GM12873 (cell line): Measurements from ENCODE around the gene CTCFL.

Experiments
- TF ChIP-seq, protein P1 (sequence below): IDR thresholded peaks from 2 replicates; pipeline ENCODE4 v1.5.1; 2012; ENCODE audit warnings: low read depth, mild to moderate bottlenecking, moderate library complexity, low read length, control low read depth; ENCODE audit not compliant: insufficient read depth; ENCODE audit errors: missing control alignments

Gene CTCFL

DNA sequence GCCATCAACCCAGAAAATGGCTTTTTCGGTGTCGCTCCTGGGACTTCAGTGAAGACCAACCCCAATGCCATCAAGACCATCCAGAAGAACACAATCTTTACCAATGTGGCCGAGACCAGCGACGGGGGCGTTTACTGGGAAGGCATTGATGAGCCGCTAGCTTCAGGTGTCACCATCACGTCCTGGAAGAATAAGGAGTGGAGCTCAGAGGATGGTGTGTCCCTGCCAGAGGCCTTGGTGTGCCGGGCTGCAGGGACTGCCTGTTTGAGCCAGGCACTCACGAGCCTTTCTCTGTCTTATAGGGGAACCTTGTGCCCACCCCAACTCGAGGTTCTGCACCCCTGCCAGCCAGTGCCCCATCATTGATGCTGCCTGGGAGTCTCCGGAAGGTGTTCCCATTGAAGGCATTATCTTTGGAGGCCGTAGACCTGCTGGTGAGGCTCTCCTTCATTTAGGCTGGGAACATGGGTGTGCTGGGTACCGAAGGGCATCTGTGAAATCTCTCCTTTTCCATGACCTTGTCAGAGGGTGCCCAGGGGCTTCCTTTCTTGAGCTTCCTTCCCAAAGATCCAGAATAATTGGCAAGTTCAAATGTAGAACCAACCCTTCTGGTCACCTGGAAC, 39.4 kb upstream of the CTCFL start:
- TF ChIP-seq, protein P1, sequence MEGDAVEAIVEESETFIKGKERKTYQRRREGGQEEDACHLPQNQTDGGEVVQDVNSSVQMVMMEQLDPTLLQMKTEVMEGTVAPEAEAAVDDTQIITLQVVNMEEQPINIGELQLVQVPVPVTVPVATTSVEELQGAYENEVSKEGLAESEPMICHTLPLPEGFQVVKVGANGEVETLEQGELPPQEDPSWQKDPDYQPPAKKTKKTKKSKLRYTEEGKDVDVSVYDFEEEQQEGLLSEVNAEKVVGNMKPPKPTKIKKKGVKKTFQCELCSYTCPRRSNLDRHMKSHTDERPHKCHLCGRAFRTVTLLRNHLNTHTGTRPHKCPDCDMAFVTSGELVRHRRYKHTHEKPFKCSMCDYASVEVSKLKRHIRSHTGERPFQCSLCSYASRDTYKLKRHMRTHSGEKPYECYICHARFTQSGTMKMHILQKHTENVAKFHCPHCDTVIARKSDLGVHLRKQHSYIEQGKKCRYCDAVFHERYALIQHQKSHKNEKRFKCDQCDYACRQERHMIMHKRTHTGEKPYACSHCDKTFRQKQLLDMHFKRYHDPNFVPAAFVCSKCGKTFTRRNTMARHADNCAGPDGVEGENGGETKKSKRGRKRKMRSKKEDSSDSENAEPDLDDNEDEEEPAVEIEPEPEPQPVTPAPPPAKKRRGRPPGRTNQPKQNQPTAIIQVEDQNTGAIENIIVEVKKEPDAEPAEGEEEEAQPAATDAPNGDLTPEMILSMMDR = no peak

DNA sequence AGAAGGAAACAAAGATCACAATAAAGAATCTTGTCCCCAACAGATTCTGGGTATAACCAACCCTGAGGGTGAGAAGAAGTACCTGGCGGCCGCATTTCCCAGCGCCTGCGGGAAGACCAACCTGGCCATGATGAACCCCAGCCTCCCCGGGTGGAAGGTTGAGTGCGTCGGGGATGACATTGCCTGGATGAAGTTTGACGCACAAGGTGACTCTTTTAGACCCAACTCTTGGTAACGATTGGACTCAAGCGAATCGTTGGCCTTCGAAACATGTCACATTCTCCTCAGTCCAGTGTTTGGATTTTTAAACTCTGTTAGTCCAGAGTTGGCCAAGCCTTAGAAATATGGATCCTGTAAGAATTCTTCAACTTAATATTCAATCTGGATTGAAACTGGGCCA, 38.6 kb upstream of the CTCFL start:
- TF ChIP-seq, protein P1 = no peak

DNA sequence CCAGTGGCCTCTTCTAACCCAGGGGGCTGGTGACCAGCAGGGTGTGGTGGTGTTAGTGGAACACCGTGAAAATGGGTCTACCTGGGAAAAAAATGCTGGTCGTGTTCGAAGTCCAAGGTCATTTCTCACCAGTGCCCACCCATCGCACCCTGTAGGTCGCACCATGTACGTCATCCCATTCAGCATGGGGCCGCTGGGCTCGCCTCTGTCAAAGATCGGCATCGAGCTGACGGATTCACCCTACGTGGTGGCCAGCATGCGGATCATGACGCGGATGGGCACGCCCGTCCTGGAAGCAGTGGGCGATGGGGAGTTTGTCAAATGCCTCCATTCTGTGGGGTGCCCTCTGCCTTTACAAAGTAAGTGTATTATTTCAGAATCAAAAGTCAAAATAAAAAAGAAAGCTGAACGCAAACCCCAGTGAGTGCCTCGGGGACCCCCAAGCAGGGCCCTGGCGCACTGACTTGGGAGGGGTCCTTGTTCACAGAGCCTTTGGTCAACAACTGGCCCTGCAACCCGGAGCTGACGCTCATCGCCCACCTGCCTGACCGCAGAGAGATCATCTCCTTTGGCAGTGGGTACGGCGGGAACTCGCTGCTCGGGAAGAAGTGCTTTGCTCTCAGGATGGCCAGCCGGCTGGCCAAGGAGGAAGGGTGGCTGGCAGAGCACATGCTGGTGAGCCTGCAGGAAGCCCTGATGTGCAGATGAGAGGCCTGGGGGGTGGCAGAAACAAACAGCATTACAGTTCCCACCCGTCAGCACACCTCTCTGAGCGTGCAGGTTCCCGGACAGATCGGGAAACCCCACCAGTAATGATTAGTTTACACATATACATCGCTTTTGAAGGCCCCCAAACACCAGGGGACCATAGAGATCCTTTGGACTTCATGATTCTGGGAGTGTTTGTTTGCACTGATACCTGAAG, 37.9 kb upstream of the CTCFL start:
- TF ChIP-seq, protein P1 = no peak

DNA sequence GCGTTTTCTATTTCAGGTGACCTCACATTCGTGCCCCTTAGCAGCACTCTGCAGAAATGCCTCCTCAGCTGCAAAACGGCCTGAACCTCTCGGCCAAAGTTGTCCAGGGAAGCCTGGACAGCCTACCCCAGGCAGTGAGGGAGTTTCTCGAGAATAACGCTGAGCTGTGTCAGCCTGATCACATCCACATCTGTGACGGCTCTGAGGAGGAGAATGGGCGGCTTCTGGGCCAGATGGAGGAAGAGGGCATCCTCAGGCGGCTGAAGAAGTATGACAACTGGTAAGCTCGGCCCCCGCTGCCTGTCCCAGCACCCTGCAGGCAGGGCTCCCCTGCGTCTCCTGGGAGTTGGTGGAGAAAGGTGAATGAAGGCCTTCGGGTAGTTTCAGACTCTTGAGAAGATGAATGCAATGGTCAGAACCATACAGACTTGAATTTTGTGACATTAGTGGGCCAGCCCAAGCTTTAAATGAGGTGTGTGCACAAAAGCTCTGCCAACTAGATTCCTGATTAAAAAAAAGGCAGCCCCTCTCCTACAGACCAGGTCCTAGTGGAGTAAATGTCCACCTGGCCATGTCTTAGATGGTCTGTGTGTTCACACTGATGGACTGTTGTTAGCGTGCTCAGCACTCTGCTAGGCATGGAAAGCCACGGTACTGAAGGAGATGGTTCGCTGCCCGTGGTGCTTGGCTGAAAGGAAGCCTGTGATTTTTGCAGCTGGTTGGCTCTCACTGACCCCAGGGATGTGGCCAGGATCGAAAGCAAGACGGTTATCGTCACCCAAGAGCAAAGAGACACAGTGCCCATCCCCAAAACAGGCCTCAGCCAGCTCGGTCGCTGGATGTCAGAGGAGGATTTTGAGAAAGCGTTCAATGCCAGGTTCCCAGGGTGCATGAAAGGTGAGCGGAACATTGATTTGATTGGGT, 36.7 kb upstream of the CTCFL start:
- TF ChIP-seq, protein P1 = no peak

DNA sequence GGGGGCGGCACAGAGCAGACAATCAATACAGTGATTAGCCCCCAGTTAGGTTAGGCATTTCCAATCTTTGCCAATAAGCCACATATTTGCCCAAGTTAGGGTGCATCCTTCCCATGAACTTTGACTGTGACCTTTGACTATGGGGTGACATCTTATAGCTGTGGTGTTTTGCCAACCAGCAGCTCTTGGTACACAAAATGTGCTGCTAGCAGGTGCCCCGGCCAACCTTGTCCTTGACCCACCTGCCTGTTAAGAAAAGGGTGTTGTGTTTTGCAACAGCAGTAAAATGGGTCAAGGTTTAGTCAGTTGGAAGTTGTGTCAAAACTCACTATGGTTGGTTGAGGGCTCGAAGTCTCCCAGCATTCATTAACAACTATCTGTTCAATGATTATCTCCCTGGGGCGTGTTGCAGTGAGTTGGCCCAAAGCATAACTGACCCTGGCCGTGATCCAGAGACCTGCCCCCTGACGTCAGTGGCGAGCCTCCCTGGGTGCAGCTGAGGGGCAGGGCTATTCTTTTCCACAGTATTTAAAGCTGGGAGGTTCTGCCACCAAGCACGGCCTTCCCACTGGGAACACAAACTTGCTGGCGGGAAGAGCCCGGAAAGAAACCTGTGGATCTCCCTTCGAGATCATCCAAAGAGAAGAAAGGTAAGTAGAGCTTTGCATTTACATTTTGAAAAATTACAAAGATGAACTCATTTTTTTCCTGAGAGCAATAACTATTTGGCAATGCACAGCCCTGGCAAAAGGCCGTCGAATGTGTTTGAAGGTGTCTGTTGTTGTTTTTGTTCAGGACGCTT, 35.8 kb upstream of the CTCFL start, which contains the start of gene PCK1:
PCK1 (plus strand) TSS at position 557 of the 802 bp plus-strand sequence. CDS start 302 bp downstream, outside the sequence.
- TF ChIP-seq, protein P1 = no peak

DNA sequence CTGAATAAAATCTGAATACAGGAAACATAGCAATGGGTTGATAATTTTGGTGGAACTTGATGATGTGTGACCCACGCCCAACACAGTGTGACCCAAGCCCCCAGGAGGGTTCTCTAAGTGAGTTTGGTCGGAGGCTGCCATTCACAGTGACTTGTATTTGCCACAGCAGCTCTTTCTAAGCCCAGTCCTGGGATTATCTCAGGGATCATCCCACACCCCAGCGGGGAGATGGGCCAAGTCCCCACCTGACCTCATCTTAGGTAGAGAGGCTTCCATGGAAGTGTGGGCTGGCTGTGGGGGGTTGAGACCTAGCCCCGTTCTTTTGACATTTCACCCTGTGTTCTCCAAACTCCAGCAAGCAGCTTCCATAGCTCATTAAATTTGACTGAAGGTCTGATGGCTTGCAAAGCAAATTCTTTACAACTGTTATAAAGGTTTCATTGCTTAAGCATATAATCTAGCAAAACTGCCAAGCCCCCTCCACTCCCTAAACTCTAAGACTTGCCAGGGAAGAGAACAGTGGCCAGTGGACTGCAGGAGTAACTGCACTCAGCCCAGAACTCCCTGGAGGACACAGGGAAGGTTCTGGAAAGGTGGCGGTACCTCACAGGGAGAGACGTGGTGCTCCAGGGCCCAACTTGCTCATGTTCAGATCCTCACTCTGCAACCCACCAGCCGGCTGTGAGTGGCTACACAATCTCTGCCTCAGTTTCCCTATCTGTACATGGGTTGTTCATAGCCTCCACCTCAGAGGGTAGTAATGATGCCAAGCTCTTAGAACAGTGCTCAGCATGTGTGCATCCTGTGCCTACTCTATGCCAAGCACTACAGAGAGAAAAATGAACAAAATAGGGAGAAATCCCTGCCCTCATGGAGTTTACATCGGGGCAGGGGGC, 35.0 kb upstream of the CTCFL start:
- TF ChIP-seq, protein P1 = no peak
